ENCODE data around the gene MGST1.
"Not testable (repeated sequence)": the region's sequence is repeated elsewhere in the genome, so short reads cannot be mapped to it uniquely, and the experiment has no call there.

The MGST1 gene

GRCh38 chr12:16358878-16359277 is 11.4 kb downstream of the MGST1 start:
- DNase-seq, result no peak

GRCh38 chr12:16359512-16360491 is 12.4 kb downstream of the MGST1 start:
- no peak for DNase-seq

GRCh38 chr12:16361142-16361783 is 13.8 kb downstream of the MGST1 start:
- DNase-seq, result peak; percentile 84

GRCh38 chr12:16362550-16362949 is 15.1 kb downstream of the MGST1 start:
- no peak for DNase-seq

GRCh38 chr12:16369156-16369555 is 21.7 kb downstream of the MGST1 start:
- no peak for DNase-seq

- DNase-seq, result no peak
These were observed 22.7 kb downstream of the MGST1 start for GRCh38 chr12:16370096-16370495.

GRCh38 chr12:16382652-16383312 is 35.3 kb downstream of the MGST1 start:
- not testable (repeated sequence) for DNase-seq

GRCh38 chr12:16384732-16385131 is 37.3 kb downstream of the MGST1 start:
- no peak for DNase-seq

- DNase-seq, result peak; percentile 4
These were observed 38.6 kb downstream of the MGST1 start for GRCh38 chr12:16385782-16386646.

- no peak for DNase-seq
These were observed 40.5 kb downstream of the MGST1 start for GRCh38 chr12:16387919-16388318.

- no peak for DNase-seq
These were observed 42.1 kb downstream of the MGST1 start for GRCh38 chr12:16389594-16389993.

- DNase-seq, result no peak
These were observed 45.5 kb downstream of the MGST1 start for GRCh38 chr12:16392846-16393535.

GRCh38 chr12:16399101-16399500 is 51.7 kb downstream of the MGST1 start:
- DNase-seq, result no peak

GRCh38 chr12:16401835-16402234 is 54.4 kb downstream of the MGST1 start:
- DNase-seq, result not testable (repeated sequence)

- no peak for DNase-seq
These were observed 59.9 kb downstream of the MGST1 start for GRCh38 chr12:16407346-16407745.

Measured in NCI-H2029 treated with DMSO at 0.1 percent for 48 hours (cell line).